Upper lobe of left lung (tissue), 4 donors: ENCODE measurements around the gene FAM163A.

Source experiments
- CTCF ChIP-seq, 6 experiments: fragments of 450-650 bp in 4 of 6; fragments of 200-600 bp in 2 of 6; sonication (generic) in 2 of 6; IDR thresholded peaks; one replicate each; pipeline ENCODE4 v1.5.1; 2016 to 2019; ENCODE audit warnings: antibody characterized with exemption in 6 of 6
- POLR2AphosphoS5 ChIP-seq, 2 donors: sonication (generic); formaldehyde crosslinking; IDR thresholded peaks; one replicate each; pipeline ENCODE4 v1.5.1; 2017; ENCODE audit warnings: antibody characterized with exemption in 2 of 2

GRCh38 chr1:179745131-179745611 is 2.1 kb downstream of the FAM163A start:
- TF ChIP-seq POLR2AphosphoS5 (IDR thresholded peaks at IDR 0.05) (no peak), CTCF (IDR thresholded peaks at IDR 0.05) (no peak)
